ENCODE data around the gene GTPBP1.

GTPBP1 gene

GRCh38 chr22:38761202-38762162 lies 55.7 kb downstream of the GTPBP1 start:
- DNase-seq = no peak

- no peak for DNase-seq
Measured at GRCh38 chr22:38762551-38762983, 56.8 kb downstream of the GTPBP1 start.

DNA sequence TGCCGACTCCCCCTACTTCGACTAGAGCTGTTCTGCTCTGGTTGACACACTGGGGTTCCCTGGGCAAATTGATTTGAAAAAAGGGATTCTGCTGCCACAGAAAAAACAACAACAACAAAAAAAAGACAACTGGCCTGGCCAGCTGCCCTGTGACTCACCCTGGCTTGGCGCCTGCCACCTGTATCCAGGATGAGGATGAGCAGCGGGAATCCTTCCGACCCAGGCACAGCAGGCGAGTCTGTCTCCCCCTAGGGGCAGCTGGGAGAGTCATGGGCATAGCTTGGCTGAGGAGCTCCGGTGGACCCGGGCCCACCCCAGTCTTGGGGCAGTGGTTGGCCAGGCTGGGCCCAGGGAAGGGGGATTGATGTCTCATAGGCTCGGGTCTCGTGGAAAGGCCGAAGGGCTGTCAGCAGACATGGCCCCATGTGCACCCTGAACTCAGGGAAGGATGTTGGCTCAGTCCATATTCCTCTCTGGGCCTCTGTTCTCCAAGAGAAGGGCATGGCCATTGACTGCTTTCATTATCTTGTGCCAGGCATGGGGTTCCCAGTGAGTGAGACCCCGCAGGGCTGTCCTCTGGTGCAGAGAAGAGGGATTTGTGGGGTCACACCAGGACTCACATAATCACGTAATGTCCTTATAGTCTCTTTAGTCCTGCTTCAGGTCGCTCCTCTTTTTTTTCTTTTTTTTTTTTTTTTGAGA lies 60.5 kb downstream of the GTPBP1 start:
- peak; percentile 16 for DNase-seq

DNA sequence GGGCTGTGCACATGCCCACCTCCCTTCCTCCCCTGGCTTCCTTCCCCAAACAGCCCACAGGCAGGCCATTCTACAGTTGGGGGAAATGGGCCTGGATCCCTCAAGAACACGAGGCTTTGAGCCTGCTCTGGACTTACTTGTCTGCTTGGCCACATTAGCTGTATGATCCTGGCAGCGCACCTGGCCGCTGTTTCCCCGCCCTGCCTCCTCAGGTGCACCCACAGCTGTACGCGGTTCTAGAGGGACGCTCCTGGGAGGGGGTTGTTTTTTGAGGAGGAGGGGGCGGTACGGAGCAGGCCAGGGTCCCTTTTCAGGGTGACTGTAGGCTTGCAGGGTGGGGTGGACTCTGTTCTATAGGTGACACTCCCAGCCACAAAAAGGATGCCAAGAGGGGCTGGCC lies 61.6 kb downstream of the GTPBP1 start:
- DNase-seq = no peak

DNA sequence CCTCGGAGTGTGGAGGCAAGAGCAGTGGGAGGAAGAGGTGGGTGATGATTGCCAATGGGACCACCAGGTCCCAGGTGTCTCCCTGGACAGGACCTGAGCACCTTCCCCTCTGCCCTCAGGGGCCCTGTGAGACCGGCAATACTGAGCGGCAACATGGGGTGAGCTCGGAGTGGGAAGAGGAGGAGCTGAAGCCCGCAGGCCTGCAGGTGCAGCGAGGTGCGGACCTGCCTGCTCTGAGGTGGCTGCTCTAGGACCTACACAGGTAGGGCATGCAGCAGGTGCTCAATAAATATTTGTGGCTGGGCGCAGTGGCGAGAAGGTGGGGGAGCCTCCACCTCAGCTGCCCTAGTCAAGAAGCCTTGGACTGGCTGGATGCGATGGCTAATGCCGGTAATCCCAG lies 62.3 kb downstream of the GTPBP1 start:
- DNase-seq = no peak

GRCh38 chr22:38770257-38770949 lies 64.7 kb downstream of the GTPBP1 start:
- DNase-seq = no peak

GRCh38 chr22:38772623-38772873 lies 66.8 kb downstream of the GTPBP1 start:
- DNase-seq = no peak

- no peak for DNase-seq
Measured at GRCh38 chr22:38773363-38773946, 67.7 kb downstream of the GTPBP1 start.

DNA sequence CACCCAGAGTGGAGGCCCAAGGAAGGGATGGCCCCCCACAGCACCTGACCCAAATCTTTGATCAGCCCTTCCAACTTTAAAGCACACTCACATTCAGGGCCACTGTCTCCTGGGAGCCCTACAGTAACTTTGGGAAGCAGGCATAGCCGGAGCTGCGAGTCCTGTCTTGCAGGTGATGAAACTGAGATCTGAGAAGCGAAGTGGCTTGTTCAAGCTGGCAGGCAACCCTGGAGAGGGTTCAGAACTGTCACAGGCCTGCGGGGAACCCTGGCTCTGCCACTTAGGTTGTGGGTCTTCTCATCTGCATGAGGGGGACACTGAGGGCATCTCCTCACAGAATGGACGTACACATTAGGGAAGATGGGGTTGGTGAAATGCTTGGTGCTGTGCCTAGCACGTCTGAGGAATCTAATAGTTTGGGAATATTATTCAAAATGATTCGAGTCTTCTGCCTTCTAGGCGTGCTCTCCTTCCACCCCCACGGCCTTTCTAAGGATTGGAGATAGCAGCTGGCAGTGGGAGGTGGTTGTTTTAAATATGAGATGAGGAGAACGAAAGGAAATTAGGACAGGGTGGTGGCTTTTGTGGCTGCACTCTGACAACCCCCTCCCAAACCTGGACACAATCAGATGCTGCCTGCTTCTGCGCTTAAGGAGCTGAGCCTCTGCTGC lies 68.9 kb downstream of the GTPBP1 start:
- DNase-seq = no peak

- no peak for DNase-seq
Measured at GRCh38 chr22:38775656-38776055, 69.9 kb downstream of the GTPBP1 start.

- DNase-seq = no peak
Measured at GRCh38 chr22:38776086-38776485, 70.3 kb downstream of the GTPBP1 start.

DNA sequence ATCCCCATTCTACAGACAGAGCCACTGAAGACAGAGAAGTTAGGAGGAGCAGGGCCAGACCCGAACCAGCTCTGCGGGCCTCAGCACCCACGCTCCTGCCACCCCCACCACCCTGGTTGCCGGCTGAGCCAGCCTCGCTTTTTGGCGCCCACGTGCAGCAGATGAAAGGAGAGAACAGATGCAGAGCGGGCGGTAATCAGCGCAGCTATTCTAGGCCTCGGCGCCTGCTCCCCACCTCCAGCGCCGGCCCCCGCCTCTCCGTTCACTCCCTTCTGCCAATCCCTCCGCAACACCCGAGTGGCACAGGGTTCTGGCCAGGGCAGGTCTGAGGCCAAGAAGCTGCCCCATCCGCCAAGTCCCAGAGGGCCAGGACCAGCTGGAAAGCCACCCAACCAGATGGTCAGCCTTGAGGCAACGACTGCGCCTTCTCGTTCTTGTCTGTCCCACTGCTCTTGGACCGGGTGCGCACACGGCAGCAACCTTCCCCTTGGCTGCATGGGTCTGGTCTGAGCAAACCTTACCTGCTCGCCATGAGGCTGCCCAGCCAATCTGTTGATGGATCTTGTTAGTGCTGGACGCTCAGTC lies 71.4 kb downstream of the GTPBP1 start:
- DNase-seq = no peak

DNA sequence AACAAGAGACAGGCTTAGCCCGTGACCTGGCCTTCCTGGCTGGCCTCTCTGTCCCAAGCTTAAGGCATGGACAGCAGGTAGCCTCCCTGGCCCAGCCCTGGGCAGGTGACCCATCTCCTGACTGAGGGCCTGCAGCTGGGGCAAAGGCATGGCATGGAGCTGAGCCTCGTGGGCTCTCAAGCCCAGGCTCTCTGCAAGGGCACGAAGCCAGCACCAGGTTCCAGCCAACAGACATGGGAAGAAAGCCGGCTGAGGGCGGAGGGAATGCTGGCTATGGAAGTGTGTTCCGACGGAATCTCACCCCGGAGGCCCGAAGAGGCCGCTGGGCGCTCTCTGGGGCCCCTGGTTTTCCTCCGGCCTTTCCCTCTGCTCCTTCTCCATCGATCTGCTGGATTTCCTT lies 75.3 kb downstream of the GTPBP1 start:
- no peak for DNase-seq

DNA sequence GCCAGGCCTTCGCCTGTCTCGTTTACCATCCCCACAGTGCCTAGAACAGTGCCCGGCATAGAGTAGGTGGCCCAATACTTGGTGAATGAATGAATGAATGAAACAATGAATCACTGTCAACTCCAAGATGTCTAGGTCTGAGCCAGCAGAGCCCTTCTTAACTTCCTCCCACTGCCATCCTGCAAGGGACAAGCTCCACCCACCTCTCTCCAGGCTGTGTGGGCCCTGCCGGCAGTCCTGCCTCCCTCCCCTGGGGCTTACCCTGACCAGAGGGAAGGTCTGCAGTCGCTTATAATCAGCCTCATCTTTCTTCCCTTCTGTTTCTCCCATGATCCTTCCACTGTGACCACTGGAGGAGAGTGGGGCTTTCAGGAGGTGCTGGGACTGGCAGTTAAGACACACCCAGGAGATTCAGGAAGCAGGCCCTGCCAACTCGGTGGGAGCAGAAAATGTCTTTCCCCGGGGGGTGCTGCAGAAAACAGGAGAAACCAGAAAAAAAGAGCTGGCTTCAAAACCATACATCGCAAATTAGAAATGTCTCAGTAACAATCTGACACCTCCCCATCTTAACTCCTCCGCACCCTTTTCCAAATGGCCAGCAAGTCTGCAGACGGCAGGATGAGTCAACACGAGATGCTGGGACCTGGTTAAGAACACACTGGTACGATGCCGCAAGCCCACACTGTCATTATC lies 76.8 kb downstream of the GTPBP1 start:
- peak; percentile 36 for DNase-seq

Data from NCI-H226 (cell line).